Gastroesophageal sphincter (tissue), 3 donors: Measurements from ENCODE around the gene CENPX.

ENCODE experiments used
- EP300 ChIP-seq: sonication (generic); formaldehyde crosslinking; IDR thresholded peaks from one replicate; pipeline ENCODE4 v1.6.1; 2017; ENCODE audit warnings: antibody characterized with exemption, mild to moderate bottlenecking
- POLR2A ChIP-seq, 2 donors: fragments of 450-650 bp; IDR thresholded peaks; one replicate each; pipeline ENCODE4 v1.6.1; 2017; ENCODE audit warnings: antibody characterized with exemption in 2 of 2, mild to moderate bottlenecking in 2 of 2, moderate library complexity in 1 of 2
- POLR2AphosphoS5 ChIP-seq: sonication (generic); formaldehyde crosslinking; IDR thresholded peaks from one replicate; pipeline ENCODE4 v1.6.1; 2017; ENCODE audit warnings: antibody characterized with exemption
- TF ChIP-seq, protein P1 (sequence below), 4 experiments: fragments of 200-600 bp in 2 of 4; fragments of 450-650 bp in 2 of 4; sonication (generic) in 1 of 4; IDR thresholded peaks; one replicate each; pipeline ENCODE4 v1.5.1; 2017 to 2019; ENCODE audit warnings: antibody characterized with exemption in 4 of 4, mild to moderate bottlenecking in 2 of 4, moderate library complexity in 2 of 4

DNA sequence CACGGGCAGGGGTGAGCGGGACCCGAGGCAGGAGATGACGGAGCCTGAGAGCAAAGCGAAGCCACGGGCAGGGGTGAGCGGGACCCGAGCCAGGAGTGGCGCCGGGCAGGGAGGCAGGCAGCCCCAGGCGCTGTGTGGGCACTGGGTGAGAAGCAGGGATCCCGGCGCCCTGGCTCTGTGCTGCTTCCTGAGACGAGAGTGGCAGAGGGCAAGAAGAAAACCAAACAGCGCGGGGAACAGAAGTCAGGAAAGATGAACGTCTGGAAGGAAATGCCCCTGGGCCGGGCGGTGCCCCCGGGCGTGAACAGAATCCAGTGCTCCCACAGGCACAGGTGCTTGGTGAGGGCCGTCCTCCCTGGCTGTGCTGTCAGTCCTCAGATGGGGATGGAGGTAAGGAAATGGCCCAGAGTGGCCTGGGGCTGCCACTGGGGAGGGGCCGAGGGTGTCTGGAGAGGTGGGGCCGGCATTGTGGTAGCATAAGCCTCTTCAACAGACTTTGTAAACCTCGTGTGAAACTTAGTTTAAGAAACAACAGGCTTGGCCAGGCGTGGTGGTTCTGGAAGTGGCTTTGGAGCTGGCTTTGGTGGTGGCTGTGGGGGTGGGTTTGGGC lies 35.4 kb downstream of the CENPX start:
- TF ChIP-seq, protein P1, sequence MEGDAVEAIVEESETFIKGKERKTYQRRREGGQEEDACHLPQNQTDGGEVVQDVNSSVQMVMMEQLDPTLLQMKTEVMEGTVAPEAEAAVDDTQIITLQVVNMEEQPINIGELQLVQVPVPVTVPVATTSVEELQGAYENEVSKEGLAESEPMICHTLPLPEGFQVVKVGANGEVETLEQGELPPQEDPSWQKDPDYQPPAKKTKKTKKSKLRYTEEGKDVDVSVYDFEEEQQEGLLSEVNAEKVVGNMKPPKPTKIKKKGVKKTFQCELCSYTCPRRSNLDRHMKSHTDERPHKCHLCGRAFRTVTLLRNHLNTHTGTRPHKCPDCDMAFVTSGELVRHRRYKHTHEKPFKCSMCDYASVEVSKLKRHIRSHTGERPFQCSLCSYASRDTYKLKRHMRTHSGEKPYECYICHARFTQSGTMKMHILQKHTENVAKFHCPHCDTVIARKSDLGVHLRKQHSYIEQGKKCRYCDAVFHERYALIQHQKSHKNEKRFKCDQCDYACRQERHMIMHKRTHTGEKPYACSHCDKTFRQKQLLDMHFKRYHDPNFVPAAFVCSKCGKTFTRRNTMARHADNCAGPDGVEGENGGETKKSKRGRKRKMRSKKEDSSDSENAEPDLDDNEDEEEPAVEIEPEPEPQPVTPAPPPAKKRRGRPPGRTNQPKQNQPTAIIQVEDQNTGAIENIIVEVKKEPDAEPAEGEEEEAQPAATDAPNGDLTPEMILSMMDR (IDR thresholded peaks at IDR 0.05), result no peak
- TF ChIP-seq POLR2A (IDR thresholded peaks at IDR 0.05) (no peak), POLR2AphosphoS5 (no peak), EP300 (no peak)
